Astrocyte (in vitro differentiated cells and primary cell): ENCODE data around the gene CRX.

Source experiments
- EZH2 ChIP-seq: IDR thresholded peaks from 2 replicates; pipeline ENCODE4 v1.6.1; 2012; ENCODE audit warnings: mild to moderate bottlenecking, low read length, inconsistent platforms; ENCODE audit not compliant: insufficient read depth
- TF ChIP-seq, protein P1 (sequence below): IDR thresholded peaks from 2 replicates; pipeline ENCODE4 v1.5.1; 2011; ENCODE audit warnings: low read depth, mild to moderate bottlenecking, inconsistent platforms, low read length, moderate library complexity; ENCODE audit not compliant: insufficient read depth

DNA sequence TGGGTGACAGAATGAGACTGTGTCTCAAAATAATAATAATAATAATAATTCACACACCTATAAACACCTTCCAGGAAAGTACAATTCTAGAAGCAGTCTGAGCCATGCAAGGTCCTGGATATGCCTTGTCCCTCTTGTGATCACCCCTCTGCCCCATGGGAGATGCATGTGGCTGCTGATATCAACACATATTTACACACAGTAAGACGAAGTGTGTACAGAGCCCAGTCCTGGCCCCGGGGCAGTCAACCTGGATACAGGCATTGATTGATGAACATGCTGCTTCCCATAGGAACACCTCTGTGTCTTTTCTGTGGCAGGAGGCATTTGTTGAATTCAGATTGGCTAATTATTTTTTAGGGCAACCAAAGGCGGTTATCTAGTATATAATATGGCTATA lies 61.2 kb downstream of the CRX start:
- TF ChIP-seq, protein P1, sequence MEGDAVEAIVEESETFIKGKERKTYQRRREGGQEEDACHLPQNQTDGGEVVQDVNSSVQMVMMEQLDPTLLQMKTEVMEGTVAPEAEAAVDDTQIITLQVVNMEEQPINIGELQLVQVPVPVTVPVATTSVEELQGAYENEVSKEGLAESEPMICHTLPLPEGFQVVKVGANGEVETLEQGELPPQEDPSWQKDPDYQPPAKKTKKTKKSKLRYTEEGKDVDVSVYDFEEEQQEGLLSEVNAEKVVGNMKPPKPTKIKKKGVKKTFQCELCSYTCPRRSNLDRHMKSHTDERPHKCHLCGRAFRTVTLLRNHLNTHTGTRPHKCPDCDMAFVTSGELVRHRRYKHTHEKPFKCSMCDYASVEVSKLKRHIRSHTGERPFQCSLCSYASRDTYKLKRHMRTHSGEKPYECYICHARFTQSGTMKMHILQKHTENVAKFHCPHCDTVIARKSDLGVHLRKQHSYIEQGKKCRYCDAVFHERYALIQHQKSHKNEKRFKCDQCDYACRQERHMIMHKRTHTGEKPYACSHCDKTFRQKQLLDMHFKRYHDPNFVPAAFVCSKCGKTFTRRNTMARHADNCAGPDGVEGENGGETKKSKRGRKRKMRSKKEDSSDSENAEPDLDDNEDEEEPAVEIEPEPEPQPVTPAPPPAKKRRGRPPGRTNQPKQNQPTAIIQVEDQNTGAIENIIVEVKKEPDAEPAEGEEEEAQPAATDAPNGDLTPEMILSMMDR: no peak
- no peak for TF ChIP-seq EZH2
